ENCODE measurements around the gene RFC3.

DNA sequence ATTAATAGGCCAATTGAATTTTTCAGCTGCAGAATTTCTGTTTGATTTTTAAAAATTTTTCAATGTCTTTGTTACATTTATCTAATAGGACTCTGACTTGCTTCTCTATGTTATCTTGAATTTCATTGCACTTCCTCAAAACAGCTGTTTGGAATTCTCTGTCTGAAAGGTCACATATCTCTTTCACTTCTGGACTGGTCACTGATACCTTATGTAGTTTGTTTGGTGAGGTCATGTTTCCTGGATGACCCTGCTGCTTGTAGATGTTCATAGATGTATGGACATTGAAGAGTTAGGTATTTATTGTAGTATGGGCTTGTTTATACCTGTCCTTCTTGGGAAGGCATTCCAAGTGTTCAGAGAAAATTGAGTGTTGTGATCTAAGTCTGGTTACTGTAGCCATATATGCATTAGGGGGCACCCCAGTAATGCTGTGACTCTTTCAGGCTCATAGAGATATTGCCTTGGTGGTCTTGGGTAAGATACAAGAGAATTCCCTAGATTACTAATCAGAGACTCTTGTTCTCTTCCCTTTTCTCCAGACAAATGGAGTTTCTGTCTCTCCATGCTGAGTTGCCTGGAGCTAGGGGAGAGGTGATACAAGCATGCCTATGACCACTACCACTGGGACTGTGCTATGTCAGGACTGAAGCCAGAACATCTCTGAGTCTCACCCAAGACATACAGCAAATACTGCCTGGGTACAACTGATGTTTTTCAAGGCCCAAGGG, 27.8 kb downstream of the RFC3 start:
- TF ChIP-seq POU2F2 (IDR thresholded peaks at IDR 0.05; ENCODE audit: low read depth, low read length) (no peak), POLR2A (IDR thresholded peaks at IDR 0.05; ENCODE audit: low read depth, low read length) (no peak; the same call in 1 of the 2 replicates)
